ENCODE data around the gene APMAP.

Gene APMAP

GRCh38 chr20:24996449-24997377 is 4.2 kb upstream of the APMAP start:
- no peaks in the 10 kb centered on the region for H3K36me3 ChIP-seq (replicated peaks; ENCODE audit: low read depth, low read length)
- peaks cover 17% of the 10 kb centered on the region for H3K27me3 ChIP-seq (ENCODE audit: low read depth, low read length)
- H4K20me1 ChIP-seq (ENCODE audit: insufficient read depth, low read length): no peaks in the 10 kb centered on the region
- TF ChIP-seq EZH2phosphoT487 (IDR thresholded peaks at IDR 0.05; ENCODE audit: low read depth) (no peak), CTCF (IDR thresholded peaks at IDR 0.05; ENCODE audit: low read depth, low read length) (no peak)
- H3K4me2 ChIP-seq (ENCODE audit: low read length): no peak overlapping the region
- no peak overlapping the region for H3K27ac ChIP-seq (ENCODE audit: low read length)
- peaks cover 33% of the 10 kb centered on the region for H3K4me1 ChIP-seq (ENCODE audit: low read length)
- H3K4me3 ChIP-seq (ENCODE audit: low read length): no peak overlapping the region
- no peak overlapping the region for H2AFZ ChIP-seq (ENCODE audit: low read depth, low read length)
- peaks cover 8% of the 10 kb centered on the region for H3K79me2 ChIP-seq (ENCODE audit: low read length)
- no peak overlapping the region for H3K9ac ChIP-seq (ENCODE audit: low read length)
- no peaks in the 10 kb centered on the region for H3K9me3 ChIP-seq (ENCODE audit: insufficient read depth, low read length)

GRCh38 chr20:24995741-24996448 is 3.3 kb upstream of the APMAP start:
- Histone ChIP-seq H3K27me3 (ENCODE audit: low read depth, low read length) (peaks cover 17% of the 10 kb centered on the region), H3K36me3 (replicated peaks; ENCODE audit: low read depth, low read length) (no peaks in the 10 kb centered on the region), H4K20me1 (ENCODE audit: insufficient read depth, low read length) (no peaks in the 10 kb centered on the region), H3K9me3 (ENCODE audit: insufficient read depth, low read length) (no peaks in the 10 kb centered on the region), H3K4me1 (ENCODE audit: low read length) (peaks cover 41% of the 10 kb centered on the region), H2AFZ (ENCODE audit: low read depth, low read length) (no peak overlapping the region), H3K79me2 (ENCODE audit: low read length) (peaks cover 16% of the 10 kb centered on the region), H3K4me2 (ENCODE audit: low read length) (no peak overlapping the region), H3K9ac (ENCODE audit: low read length) (no peak overlapping the region), H3K27ac (ENCODE audit: low read length) (no peak overlapping the region), H3K4me3 (ENCODE audit: low read length) (no peak overlapping the region)
- TF ChIP-seq EZH2phosphoT487 (IDR thresholded peaks at IDR 0.05; ENCODE audit: low read depth): no peak
- TF ChIP-seq CTCF (IDR thresholded peaks at IDR 0.05; ENCODE audit: low read depth, low read length): no peak

- Histone ChIP-seq H3K9ac (ENCODE audit: low read length) (no peak overlapping the region), H2AFZ (ENCODE audit: low read depth, low read length) (peak overlapping the region; percentile 33; the same call in 1 of the 2 replicates), H3K27ac (ENCODE audit: low read length) (no peak overlapping the region), H4K20me1 (ENCODE audit: insufficient read depth, low read length) (no peaks in the 10 kb centered on the region), H3K9me3 (ENCODE audit: insufficient read depth, low read length) (no peaks in the 10 kb centered on the region), H3K79me2 (ENCODE audit: low read length) (peaks cover 28% of the 10 kb centered on the region), H3K27me3 (ENCODE audit: low read depth, low read length) (peaks cover 17% of the 10 kb centered on the region), H3K4me1 (ENCODE audit: low read length) (peaks cover 48% of the 10 kb centered on the region), H3K4me3 (ENCODE audit: low read length) (no peak overlapping the region), H3K4me2 (ENCODE audit: low read length) (peak overlapping the region; percentile 47), H3K36me3 (replicated peaks; ENCODE audit: low read depth, low read length) (no peaks in the 10 kb centered on the region)
- no peak for TF ChIP-seq EZH2phosphoT487 (IDR thresholded peaks at IDR 0.05; ENCODE audit: low read depth)
- peak; percentile 95 for TF ChIP-seq CTCF (IDR thresholded peaks at IDR 0.05; ENCODE audit: low read depth, low read length)
Measured at GRCh38 chr20:24994470-24995368, 2.2 kb upstream of the APMAP start.

Measured in OCI-LY3 (cell line).